GM21515 (cell line): Measurements from ENCODE around the gene SORBS1.
"Not testable (repeated sequence)": the region's sequence is repeated elsewhere in the genome, so short reads cannot be mapped to it uniquely, and the experiment has no call there.

ENCODE experiments used
- ATAC-seq: cut with Tn5 transposase; IDR thresholded peaks from one replicate; pipeline ENCODE4 v1.9.1; 2021; ENCODE audit not compliant: unreplicated experiment

The SORBS1 gene

GRCh38 chr10:95496246-95496911 lies 64.8 kb downstream of the SORBS1 start:
- no peak for ATAC-seq

GRCh38 chr10:95493862-95494261 lies 67.3 kb downstream of the SORBS1 start:
- ATAC-seq: no peak

- ATAC-seq: no peak
Measured at GRCh38 chr10:95487994-95488393, 73.2 kb downstream of the SORBS1 start.

- no peak for ATAC-seq
Measured at GRCh38 chr10:95485056-95485844, 75.9 kb downstream of the SORBS1 start.

GRCh38 chr10:95482501-95483233 lies 78.5 kb downstream of the SORBS1 start:
- no peak for ATAC-seq

GRCh38 chr10:95480901-95481491 lies 80.2 kb downstream of the SORBS1 start:
- no peak for ATAC-seq

- no peak for ATAC-seq
Measured at GRCh38 chr10:95480102-95480900, 80.9 kb downstream of the SORBS1 start.

- no peak for ATAC-seq
Measured at GRCh38 chr10:95478935-95479334, 82.2 kb downstream of the SORBS1 start.

GRCh38 chr10:95478185-95478584 lies 83.0 kb downstream of the SORBS1 start:
- no peak for ATAC-seq

- ATAC-seq: no peak
Measured at GRCh38 chr10:95477175-95477520, 84.0 kb downstream of the SORBS1 start.

GRCh38 chr10:95476469-95477174 lies 84.5 kb downstream of the SORBS1 start:
- no peak for ATAC-seq

- ATAC-seq: no peak
Measured at GRCh38 chr10:95475827-95476468, 85.2 kb downstream of the SORBS1 start.

- ATAC-seq: no peak
Measured at GRCh38 chr10:95475003-95475383, 86.2 kb downstream of the SORBS1 start.

GRCh38 chr10:95474228-95475002 lies 86.8 kb downstream of the SORBS1 start:
- ATAC-seq: no peak

GRCh38 chr10:95472304-95473088 lies 88.7 kb downstream of the SORBS1 start:
- ATAC-seq: no peak

- ATAC-seq: no peak
Measured at GRCh38 chr10:95469676-95470075, 91.5 kb downstream of the SORBS1 start.

- no peak for ATAC-seq
Measured at GRCh38 chr10:95469251-95469650, 91.9 kb downstream of the SORBS1 start.

GRCh38 chr10:95467642-95468041 lies 93.5 kb downstream of the SORBS1 start:
- not testable (repeated sequence) for ATAC-seq
